GM04503 (cell line): ENCODE data around the gene VAV1.

Source experiments
- DNase-seq: peaks from one replicate; pipeline ENCODE4 v3.0.0-alpha.2; 2012; ENCODE audit warnings: low read depth

Gene VAV1

GRCh38 chr19:6772028-6772865 lies at the start of gene VAV1:
Gene VAV1 (plus strand): TSS chr19:6772708. CDS start chr19:6772808, 100 bp downstream.
- no peak for DNase-seq

DNA sequence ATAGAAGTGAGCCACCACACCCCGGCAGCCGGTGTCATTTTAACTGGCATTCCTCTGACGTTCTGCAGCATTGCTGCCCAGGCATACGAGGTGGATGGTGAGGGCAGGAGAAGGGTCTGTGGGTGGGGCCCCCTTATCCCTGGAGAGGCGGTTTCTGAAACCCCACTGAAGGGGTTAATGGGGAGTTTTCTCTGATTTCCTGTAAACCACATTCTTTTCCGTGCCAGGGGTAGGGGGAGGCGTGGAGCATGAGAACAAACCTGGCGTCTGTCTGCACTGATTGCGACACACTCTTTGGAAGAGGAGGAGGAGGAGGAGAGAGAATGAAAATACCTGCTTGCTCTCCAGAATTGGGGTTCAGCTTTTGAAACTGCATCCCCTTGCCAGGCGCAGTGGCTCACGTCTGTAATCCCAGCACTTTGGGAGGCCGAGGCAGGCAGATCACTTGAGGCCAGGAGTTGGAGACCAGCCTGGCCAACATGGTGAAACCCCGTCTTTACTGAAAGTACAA lies 49.3 kb upstream of the VAV1 start:
- no peak for DNase-seq

DNA sequence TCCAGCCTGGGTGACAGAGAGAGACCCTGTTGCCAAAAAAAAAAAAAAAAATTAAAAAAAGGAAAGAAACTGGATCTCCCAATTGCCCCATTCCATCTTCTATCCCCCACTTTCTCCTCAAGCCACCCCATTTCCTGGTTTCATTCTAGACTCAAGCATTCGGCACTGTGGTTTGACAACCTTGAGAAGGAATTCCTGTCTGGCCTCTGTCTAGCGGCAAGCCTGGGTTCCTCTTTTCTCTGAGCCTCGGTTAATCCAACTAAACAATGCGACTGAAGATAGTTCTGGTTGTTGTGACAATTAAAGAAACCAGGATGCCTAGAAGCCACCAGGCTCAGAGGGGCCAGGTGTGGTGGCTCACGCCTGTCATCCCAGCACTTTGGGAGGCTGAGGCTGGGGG lies 48.8 kb upstream of the VAV1 start:
- DNase-seq = no peak

DNA sequence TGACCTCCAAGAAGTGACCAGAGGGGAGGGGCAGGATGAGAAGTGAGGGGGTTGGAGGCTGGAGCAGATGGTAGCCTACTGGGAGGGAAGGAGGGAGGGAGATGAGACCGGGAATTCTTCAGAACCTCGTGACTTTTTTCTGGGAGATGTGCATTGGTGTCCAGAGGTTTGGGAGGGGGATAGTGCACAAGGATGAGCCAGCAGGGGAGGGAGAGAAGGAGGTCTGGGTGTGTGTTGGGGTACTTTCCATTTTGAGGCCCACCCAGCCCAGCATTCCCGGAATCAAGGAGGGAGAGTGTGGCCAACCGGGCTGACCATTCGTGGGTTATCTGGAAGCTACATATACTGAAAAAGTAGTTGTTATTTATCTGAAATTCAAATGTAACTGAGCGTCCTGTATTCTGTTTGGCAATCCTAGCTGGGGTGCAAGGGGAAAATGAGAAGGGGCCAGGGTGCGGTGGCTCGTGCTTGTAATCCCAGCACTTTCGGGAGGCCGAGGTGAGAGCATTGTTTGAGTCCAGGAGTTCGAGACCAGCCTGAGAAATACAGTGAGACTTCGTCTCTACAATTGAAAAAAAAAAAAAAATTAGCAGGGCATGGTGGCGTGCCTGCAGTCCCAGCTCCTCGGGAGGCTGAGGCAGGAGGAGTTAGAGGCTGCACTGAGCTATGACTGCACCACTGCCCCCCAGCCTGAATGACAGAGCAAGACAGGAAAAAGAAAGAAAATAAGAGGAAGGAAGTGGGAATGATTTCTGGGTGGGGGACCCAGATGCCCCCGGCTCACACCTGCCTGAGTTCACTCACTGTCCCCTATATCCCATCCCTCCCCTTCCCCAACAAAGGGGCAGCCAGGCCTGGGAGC lies 47.6 kb upstream of the VAV1 start:
- no peak for DNase-seq

DNA sequence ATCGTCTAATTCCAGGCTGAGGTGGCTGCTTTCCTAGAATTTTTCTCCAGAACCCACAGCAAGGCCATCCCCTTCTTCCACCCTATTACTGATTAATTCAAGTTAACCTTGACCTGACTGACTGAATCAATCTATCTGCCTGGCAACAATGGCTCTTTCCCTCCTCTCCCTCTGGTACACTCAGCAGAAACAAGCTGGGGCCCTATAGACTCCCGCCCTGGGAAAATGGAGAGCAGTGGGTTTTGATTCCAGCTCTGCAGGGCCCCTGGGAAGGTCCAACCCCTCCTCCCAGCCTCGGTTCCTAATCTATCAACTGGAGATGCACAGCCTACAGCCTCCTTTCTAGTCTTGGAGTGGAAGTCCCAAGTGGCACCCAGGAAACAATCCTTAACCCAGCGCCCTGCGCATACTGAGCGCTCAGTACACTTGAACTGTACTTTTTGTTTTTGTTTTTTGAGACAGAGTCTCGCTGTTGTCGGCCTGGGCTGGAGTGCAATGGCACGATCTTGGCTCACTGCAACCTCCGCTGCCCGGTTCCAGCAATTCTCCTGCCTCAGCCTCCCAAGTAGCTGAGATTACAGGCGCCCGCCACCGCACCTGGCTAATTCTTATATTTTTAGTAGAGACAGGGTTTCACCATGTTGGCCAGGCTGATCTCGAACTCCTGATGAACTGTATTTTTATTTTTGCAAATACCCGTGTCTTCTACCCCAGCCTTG lies 46.8 kb upstream of the VAV1 start:
- DNase-seq = no peak

GRCh38 chr19:6728346-6728745 lies 44.2 kb upstream of the VAV1 start:
- no peak for DNase-seq

- no peak for DNase-seq
Measured at GRCh38 chr19:6729573-6730152, 42.8 kb upstream of the VAV1 start.

DNA sequence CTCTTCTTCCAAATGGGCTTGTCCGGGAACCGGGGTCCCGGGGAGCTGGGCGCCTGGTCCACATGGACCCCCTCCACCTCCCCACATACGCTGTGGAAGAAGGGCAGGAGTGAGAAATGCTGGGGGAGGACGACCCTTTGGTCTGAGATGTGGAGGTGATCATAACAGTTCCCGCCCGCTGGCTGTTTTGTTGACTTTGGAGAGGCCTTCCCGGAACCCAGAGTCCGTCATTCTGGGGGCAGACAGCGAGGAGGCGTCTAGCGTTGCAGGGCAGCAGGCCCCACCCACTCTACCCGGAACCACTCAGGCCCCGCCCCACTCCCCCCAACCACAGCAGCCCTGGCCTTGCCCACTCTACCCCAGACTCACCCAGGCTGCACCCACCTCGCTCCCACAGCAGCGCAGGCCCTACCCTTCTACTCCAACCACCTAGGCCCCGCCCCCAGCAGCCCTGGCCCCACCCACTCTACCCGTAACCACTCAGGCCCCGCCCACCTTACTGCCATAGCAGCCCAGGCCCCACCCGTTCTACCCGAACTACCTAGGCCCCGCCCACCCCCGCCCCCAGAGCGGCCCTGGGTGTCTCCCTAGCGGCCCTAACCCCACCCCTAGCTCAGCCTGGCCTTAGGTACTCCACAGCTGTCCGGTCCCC lies 42.2 kb upstream of the VAV1 start:
- DNase-seq = no peak

- DNase-seq = no peak
Measured at GRCh38 chr19:6730941-6731670, 41.4 kb upstream of the VAV1 start.

- DNase-seq = no peak
Measured at GRCh38 chr19:6731822-6732221, 40.7 kb upstream of the VAV1 start.

DNA sequence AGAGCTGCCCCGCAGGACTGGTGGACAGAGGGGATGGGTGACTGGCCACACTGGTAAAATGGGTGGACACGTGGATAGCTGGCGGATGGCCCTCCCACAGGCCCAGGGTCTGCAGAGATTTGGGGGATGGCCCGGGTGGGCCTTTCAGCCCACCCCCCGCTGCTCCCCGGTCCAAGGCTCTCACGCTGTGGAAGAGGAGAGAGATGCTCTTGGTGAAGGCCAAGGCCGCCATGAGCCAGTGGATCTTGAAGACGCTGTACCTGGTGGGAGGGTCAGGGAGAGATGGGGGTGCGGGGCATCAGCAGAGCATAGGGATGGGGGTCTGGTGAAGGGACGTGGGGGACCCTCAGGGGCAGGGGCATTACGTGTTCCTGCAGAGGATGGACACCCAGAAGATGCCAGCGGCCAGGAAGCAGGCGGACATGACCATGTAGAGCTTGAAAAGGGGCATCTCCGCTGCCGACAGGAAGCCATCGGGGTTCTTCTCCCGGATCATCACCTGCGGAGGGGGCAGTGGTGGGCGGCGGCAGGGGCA lies 39.6 kb upstream of the VAV1 start:
- no peak for DNase-seq

DNA sequence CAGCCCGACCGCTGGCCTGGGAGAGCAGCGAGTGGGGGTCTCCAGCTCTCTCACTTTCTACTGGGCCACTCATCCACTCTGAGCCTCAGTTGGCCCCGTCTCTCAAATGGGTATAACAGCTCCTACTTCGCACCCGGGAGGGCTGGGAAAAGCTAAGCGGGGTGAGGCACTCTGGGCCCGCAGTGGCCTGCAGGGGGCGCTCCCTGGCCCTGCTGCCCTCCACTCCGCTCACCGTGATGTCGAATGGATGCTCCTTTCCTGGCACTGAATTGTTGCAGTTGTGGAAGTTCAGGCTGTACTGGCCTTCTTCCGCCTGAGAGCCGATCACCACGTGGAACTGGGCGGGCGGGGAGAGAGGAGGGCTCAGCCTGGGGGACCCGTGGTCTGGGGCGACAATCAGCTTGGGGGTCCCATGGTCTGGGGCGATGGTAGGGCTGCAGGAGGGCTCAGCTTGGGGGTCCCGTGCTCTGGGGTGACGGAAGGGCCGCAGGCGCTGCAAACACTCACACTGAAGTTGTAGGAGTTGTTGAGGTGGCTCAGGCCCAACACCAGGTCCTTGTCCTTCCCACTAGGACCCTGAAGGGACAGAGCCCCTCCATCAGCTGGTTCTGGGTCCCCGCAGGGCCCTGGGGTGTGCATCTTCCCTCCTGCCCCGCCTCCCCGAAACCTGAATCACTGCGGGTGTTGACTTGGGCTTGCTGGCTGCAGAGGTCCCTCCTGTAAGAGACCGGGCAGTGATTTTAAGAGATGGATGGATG lies 39.0 kb upstream of the VAV1 start:
- no peak for DNase-seq

DNA sequence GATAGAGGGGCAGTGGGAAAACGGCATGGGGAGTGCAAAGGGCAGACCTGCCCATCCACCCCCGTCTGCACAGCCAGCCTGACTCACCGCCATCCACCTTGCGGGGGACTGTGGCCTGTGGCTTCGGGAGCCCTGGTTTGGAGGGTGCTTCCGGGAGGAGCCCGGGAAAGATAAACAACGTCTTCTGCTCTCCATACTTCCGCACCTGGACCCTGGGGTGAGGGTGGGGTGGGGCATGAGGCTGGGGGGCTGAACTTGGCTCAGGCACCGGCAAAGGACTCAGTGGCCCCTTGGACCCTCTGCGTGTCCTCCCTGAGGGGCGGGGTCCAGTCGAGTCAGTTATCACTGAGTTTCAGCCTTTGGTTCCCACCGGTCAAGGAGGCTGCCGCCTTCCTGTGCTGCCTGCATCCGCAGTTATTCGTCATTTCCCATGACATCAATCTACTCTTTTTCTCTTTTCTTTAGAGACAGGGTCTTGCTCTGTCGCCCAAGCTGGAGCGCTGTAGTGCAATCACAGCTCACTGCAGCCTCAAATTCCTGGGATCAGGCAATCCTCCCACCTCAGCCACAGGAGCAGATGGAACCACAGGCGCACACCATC lies 38.3 kb upstream of the VAV1 start:
- no peak for DNase-seq

- no peak for DNase-seq
Measured at GRCh38 chr19:6735181-6735911, 37.2 kb upstream of the VAV1 start.

DNA sequence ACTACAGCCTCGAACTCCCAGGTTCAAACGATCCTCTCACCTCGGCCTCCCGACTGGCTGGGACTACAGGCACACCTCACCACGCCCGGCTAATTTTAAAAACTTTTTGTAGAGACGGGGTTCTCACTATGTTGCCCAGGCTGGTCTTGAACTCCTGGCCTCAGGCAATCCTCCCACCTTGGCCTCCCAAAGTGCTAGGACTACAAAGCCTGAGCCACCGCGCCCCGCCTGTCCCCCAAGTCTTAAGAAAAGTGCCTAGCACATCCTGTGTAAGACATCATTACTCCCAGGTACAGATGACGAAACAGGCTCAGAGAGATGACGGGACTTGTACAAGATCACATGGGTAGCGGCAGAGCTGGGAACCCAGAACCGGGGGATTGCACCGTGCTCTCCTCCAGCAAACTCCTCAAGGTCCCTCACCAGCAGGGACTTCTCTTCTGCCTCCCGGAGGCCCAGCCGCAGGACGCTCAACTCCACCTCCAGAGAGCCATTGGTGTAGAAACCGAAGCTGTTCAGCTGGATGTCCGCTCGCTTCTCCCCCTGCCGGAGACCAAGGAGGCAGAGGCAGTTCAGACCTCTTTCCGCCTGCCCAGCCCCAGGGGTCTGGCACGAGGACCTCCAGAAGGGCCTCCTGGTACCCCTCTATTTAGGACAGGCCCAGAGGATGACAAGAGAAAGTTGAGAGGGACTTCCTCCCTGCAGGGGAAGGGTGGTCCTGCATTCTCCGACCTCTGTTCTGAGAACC lies 36.2 kb upstream of the VAV1 start:
- DNase-seq = no peak

GRCh38 chr19:6736917-6737283 lies 35.6 kb upstream of the VAV1 start:
- DNase-seq = no peak

DNA sequence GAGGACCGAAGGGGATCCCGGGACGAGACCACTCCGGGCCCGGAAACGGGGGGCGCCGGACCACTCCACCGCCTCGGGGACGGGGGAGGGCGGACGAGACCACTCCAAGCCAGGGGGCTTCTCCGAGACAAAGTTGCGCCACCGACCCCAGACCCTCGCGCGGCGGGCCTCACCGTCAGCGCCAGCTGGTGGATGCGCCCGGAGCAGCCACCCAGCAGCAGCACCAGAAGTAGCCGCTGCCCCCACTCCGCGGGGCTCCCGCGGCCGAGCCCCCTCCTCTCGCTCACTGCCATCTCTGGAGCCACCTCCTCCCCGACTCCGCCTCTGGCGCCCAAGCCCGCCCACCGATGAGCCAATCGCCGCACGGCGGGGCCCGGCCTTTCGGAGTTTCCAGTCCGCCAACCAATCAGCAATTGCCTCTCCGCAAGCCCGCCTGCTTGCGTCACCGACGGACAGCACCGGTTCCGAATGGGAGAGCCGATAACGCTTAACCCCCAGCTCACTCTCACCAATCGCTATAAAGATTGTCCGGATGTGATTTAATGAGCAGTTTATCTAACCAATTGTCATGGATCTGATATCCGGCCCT lies 35.1 kb upstream of the VAV1 start, which contains the start of gene GPR108:
TSS of gene GPR108 (minus strand) at position 297 of the 589 bp plus-strand sequence. CDS start at position 293, 4 bp downstream.
- DNase-seq = peak; percentile 100
